ENCODE data around the gene SYK.

- TF ChIP-seq, protein P1, sequence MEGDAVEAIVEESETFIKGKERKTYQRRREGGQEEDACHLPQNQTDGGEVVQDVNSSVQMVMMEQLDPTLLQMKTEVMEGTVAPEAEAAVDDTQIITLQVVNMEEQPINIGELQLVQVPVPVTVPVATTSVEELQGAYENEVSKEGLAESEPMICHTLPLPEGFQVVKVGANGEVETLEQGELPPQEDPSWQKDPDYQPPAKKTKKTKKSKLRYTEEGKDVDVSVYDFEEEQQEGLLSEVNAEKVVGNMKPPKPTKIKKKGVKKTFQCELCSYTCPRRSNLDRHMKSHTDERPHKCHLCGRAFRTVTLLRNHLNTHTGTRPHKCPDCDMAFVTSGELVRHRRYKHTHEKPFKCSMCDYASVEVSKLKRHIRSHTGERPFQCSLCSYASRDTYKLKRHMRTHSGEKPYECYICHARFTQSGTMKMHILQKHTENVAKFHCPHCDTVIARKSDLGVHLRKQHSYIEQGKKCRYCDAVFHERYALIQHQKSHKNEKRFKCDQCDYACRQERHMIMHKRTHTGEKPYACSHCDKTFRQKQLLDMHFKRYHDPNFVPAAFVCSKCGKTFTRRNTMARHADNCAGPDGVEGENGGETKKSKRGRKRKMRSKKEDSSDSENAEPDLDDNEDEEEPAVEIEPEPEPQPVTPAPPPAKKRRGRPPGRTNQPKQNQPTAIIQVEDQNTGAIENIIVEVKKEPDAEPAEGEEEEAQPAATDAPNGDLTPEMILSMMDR (conservative IDR thresholded peaks at IDR 0.05; ENCODE audit: low read length): no peak
- no peak for TF ChIP-seq EZH2phosphoT487 (IDR thresholded peaks at IDR 0.05; ENCODE audit: borderline replicate concordance)
These were observed 143.7 kb downstream of the SYK start for GRCh38 chr9:90945336-90945735.
